GM18505 (cell line): Measurements from ENCODE around the gene HPS3.
A peak's percentile ranks its signal among the peaks of the same experiment; 100 is the strongest.

Source experiments
- ATAC-seq: cut with Tn5 transposase; IDR thresholded peaks from one replicate; pipeline ENCODE4 v1.9.1; 2021; ENCODE audit not compliant: unreplicated experiment
- POLR2A ChIP-seq: IDR thresholded peaks from 4 replicates; pipeline ENCODE4 v1.6.1; 2011; ENCODE audit warnings: borderline replicate concordance; ENCODE audit not compliant: insufficient read depth, insufficient read length; ENCODE audit errors: extremely low read depth

The HPS3 gene

GRCh38 chr3:149145974-149146373, 16.5 kb downstream of the HPS3 start:
- ATAC-seq: peak; percentile 76
- TF ChIP-seq POLR2A: no peak

- ATAC-seq: no peak
- TF ChIP-seq POLR2A: no peak
These were observed 21.0 kb downstream of the HPS3 start for GRCh38 chr3:149150436-149150835.

- no peak for ATAC-seq
These were observed 22.4 kb downstream of the HPS3 start for GRCh38 chr3:149151843-149152242.

DNA sequence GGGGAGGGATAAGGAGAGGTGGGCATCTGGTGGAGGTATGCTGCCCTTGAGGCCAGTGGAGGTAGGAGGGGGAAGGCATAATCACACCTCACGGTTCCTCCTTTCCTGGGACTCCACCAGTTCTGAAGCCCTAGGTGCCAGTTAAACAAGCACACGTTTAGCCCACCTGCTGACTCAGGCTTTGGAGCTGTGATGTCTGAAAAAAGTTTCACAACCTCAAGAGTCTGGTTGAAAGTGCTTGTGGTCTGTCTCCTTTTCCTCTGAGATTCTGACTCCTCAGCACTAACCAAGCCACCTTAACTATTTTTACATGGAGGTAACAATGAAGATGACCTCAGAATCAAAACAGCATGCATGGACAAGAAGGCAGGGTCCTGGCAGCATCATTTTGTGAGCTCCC, 23.0 kb downstream of the HPS3 start:
- peak; percentile 89 for ATAC-seq
- no peak for TF ChIP-seq POLR2A

More at GRCh38 chr3:149151843-149152242, 22.4 kb downstream of the HPS3 start:
- no peak for TF ChIP-seq POLR2A

GRCh38 chr3:149153402-149153801, 24.0 kb downstream of the HPS3 start:
- no peak for TF ChIP-seq POLR2A
- ATAC-seq: no peak

DNA sequence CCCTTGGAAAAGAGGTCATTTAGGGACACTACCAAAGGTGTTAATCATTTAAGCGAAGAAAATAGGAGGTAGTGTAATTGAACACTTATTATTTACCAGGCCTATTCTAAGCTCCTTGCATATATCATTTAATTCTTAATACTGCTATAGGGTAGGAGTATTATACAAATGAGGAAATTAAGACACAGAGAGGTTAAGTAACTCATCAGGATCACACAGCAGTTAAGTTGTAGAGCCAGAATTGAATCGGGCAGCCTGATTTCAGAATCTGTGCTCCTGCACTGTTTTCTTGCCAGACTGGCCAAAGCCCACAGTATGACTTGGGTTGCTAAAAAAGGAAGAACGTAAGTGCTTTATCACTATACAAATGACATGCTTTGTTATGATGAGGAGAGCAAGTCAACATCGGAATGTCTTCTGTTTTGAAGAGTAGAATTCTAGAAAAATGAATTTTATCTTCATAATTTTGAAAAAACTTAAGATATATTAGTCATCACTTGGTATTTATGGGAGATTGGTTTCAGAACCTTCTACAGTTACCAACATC, 31.4 kb downstream of the HPS3 start:
- no peak for TF ChIP-seq POLR2A
- ATAC-seq: no peak

DNA sequence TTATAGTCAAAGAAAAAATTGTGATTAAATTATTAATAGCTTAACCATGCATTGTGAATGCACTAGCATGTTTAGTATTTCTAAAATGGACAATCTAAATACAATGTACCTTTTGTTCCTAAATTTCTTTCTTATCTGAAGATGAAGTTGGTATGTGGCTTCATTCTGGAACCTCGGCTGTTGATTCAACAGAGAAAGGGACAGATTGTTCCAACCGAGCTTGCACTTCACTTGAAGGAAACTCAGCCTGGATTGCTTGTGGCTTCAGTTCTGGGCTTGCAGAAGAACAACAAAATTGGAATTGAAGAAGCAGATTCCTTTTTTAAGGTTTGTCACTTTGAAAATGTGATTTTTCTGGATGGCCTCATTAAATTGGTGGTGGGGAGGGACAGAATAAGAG, 32.6 kb downstream of the HPS3 start:
- no peak for TF ChIP-seq POLR2A
- no peak for ATAC-seq

DNA sequence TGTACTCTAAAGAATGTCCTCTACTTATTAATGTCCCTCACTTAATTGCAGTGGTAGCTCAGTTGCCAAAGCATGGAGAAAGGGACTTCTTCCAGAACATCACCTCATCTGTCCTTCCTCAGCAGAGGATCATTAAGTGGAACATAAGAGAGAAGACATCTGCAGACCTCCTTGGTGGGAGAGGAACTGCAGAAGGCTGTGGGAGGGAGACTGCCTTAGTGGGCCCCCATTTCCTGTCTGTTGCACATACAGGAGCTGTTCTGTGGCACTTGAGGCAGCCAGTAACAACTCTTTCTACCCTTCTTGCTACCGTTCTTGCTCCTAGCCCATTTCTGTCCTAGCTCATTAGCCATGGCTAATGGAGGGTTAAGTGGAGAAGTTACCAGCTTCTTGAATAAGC, 33.6 kb downstream of the HPS3 start:
- no peak for TF ChIP-seq POLR2A
- no peak for ATAC-seq

- no peak for TF ChIP-seq POLR2A
- ATAC-seq: no peak
These were observed 38.5 kb downstream of the HPS3 start for GRCh38 chr3:149167898-149168297.

DNA sequence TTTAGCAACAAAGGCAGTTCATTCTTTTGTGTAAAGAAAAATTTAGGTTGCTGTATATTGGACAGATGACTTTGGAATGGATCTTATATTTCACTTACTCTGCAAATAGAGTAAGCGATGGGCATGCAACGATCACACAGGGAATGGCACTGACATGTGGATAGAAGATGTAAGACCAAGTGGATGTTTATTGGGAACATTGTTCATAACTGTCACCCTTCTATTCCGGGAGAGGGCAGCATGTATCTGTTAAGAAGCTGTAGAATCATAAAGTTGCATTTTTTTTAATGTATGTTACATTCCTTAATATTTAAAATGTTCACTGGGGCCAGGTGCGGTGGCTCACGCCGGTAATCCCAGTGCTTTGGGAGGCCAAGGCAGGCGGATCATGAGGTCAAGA, 41.2 kb downstream of the HPS3 start:
- no peak for ATAC-seq

DNA sequence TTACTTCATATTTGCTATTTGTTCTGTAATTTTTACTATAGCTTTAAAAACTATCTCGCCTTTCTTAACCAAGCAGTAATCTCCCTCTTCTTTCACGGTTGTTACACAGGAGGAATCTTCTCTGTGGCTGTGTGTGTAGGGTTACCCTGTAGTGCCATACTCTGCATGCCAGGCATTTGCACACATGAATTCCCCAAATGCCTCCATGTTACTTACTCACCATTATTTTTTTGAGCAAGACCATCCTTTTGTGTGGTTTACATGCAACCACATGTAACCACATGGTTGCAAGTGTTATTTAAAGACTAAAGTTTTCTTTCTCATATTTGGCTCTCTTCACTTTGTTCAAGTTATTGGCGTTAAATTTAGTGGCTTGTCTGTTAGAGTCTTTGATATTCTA, 45.5 kb downstream of the HPS3 start:
- ATAC-seq: peak; percentile 93
- TF ChIP-seq POLR2A: no peak

More for the DNA sequence above, 41.2 kb downstream of the HPS3 start:
- TF ChIP-seq POLR2A: no peak

GRCh38 chr3:149177122-149177521, 47.7 kb downstream of the HPS3 start:
- ATAC-seq: no peak
- no peak for TF ChIP-seq POLR2A

DNA sequence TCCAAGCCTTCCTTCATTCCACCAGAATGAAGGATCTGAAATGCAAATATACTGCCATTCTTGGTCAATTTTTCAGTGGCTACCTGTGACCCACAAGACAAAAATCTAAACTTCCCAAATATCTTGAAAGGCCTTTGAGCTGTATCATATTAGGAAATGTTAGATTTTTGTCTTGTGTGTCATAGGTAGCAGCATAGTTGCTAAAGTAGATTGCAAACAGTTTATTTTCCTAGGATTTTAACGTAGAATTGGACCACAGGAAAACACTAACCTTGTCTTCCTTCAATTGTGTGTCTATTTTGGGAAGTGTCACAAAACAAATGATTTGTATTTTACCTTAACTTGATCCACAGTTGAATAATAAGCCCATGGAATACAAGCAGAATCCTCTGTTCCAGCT, 49.8 kb downstream of the HPS3 start:
- ATAC-seq: no peak
- TF ChIP-seq POLR2A: no peak

DNA sequence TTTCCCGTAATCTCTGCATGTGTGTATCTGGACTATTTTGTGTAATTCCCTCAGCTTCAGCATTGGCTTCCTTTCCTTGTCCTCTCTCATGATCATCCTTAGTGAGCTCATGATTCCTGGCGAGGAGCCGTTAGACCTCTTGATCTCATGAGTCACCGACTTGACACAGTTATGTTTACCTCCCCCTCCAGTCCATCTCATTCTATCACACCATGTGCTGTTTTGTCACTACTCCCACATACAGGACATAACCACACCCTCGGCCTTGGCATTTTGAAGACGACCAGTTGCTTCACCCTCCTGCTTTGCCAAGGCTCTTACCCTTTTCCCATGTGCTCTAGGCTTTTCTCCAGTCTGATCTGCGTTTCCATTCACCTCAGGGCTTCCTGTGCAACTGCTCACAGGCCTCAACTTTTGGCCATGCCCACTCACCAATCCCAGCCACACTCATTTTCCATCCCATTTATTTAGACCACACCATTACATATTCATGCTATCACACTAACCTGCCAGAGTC, 50.7 kb downstream of the HPS3 start:
- ATAC-seq: no peak
- TF ChIP-seq POLR2A: no peak

DNA sequence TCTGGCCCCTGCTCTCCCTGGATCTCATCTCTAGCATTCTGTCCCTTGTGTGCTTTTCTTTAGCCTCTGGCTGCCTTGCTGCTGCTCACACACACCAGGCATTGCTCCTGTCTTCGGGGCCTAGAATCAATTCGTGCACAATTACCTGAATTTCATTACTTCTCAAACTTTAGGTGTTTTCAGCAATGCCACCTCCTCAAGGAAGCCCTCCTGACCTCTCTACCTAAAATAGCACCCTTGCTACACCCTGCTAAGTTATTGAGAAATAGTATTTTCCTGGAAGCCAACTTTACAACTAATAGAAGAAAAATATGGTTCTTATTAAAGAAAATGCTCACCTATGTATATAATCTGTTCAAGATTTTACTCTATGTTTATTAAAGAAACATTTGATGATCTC, 51.7 kb downstream of the HPS3 start:
- TF ChIP-seq POLR2A: no peak
- no peak for ATAC-seq
